Activated B cell treated with CpG ODN at 0.5 μM for 24 hours (primary cell): Measurements from ENCODE around the gene DOCK3. TPM values are rescaled to one million over a fixed set of nuclear protein-coding genes. Genes with fewer than 3 reads are reported as not detected.
"Not testable (repeated sequence)": the region's sequence is repeated elsewhere in the genome, so short reads cannot be mapped to it uniquely, and the experiment has no call there.

ENCODE experiments used
- ATAC-seq: fragments of 200-7000 bp; cut with Tn5 transposase; one replicate; pipeline ENCODE4 v1.10.0; 2021; ENCODE audit warnings: low read depth, mild to moderate bottlenecking, moderate library complexity
- CTCF ChIA-PET: fragments of 350-600 bp; sonication (Branson Sonifier 250); formaldehyde crosslinking; loops from one replicate; lab custom pipeline; 2021; ENCODE audit warnings: antibody characterized with exemption; lab: Charles Lee
- POLR2A ChIA-PET: fragments of 350-600 bp; sonication (Branson Sonifier 250); formaldehyde crosslinking; loops from one replicate; lab custom pipeline; 2021; ENCODE audit warnings: antibody characterized with exemption; lab: Charles Lee
- DNase-seq: peaks from one replicate; pipeline ENCODE4 v3.0.0; 2022
- H3K27ac Mint-ChIP-seq: one replicate; pipeline ENCODE4 v1.8.0; 2020; ENCODE audit warnings: mixed read lengths
- H3K27me3 Mint-ChIP-seq: one replicate; pipeline ENCODE4 v1.8.0; 2021; ENCODE audit warnings: mixed read lengths
- H3K36me3 Mint-ChIP-seq: one replicate; pipeline ENCODE4 v1.8.0; 2021; ENCODE audit warnings: low read depth, mixed read lengths
- H3K4me1 Mint-ChIP-seq: one replicate; pipeline ENCODE4 v1.8.0; 2021; ENCODE audit warnings: mixed read lengths
- H3K4me3 Mint-ChIP-seq: one replicate; pipeline ENCODE4 v1.8.0; 2020; ENCODE audit warnings: mild to moderate bottlenecking, mixed read lengths
- H3K9me3 Mint-ChIP-seq: one replicate; pipeline ENCODE4 v1.8.0; 2020; ENCODE audit warnings: mixed read lengths
- intact Hi-C: fragments of 100-400 bp; cut with micrococcal nuclease; formaldehyde crosslinking; loops from one replicate; pipeline ENCODE4 v1.15.1; 2024
- total RNA-seq: library from RNA; stranded (reverse); gene quantifications from 2 replicates; pipeline ENCODE4 v1.2.3, GENCODE V29; 2022
- TF ChIP-seq, protein P1 (sequence below): fragments of 200-600 bp; IDR thresholded peaks from one replicate; pipeline ENCODE4 v1.8.0; 2022; ENCODE audit warnings: antibody characterized with exemption, mild to moderate bottlenecking

Gene DOCK3
- total RNA-seq, 1 donor from 2014 or later: 0.04 TPM

GRCh38 chr3:50953825-50954414 lies 279.2 kb downstream of the DOCK3 start:
- Mint-ChIP-seq H3K27me3 (peaks cover 2% of the 10 kb centered on the region), H3K36me3 (no peaks in the 10 kb centered on the region), H3K9me3 (peaks cover 5% of the 10 kb centered on the region), H3K4me1 (peaks cover 12% of the 10 kb centered on the region), H3K27ac (no peak overlapping the region), H3K4me3 (no peak overlapping the region)
- CTCF ChIA-PET: no interaction called here
- POLR2A ChIA-PET: interaction anchor here (0.6 kb wide), 1 partner anchor 1042 kb away, joined by 3 read pairs; no protein-coding TSS in a partner anchor
- TF ChIP-seq, protein P1, sequence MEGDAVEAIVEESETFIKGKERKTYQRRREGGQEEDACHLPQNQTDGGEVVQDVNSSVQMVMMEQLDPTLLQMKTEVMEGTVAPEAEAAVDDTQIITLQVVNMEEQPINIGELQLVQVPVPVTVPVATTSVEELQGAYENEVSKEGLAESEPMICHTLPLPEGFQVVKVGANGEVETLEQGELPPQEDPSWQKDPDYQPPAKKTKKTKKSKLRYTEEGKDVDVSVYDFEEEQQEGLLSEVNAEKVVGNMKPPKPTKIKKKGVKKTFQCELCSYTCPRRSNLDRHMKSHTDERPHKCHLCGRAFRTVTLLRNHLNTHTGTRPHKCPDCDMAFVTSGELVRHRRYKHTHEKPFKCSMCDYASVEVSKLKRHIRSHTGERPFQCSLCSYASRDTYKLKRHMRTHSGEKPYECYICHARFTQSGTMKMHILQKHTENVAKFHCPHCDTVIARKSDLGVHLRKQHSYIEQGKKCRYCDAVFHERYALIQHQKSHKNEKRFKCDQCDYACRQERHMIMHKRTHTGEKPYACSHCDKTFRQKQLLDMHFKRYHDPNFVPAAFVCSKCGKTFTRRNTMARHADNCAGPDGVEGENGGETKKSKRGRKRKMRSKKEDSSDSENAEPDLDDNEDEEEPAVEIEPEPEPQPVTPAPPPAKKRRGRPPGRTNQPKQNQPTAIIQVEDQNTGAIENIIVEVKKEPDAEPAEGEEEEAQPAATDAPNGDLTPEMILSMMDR: no peak
- ATAC-seq (no peak), DNase-seq (no peak)
- intact Hi-C loops: no loop called here

DNA sequence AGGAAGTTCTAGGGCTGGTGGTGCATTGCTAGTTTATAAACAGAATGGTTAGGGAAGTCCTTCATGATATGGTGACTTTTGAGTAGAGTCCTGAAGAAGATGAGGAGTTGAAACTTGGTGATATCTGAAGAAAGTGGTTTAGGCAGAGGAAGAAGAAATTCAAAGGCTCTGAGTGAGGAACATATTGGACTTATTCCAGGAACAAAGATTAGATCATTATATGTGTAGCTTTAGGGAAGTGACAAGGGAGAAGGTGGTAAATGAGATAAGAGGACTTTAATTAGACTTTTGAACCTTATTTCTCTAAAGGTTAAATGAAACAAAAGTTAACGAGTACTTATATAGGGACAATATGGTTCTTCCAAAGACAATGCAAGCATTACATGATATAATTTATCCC lies 286.7 kb downstream of the DOCK3 start:
- intact Hi-C loops: no loop called here
- Mint-ChIP-seq H3K27me3 (peaks cover 18% of the 10 kb centered on the region), H3K4me3 (no peak overlapping the region)

GRCh38 chr3:50971487-50971924 lies 296.8 kb downstream of the DOCK3 start:
- ATAC-seq (peak; percentile 67), DNase-seq (no peak)
- Mint-ChIP-seq H3K9me3 (no peaks in the 10 kb centered on the region), H3K4me1 (peaks cover 2% of the 10 kb centered on the region), H3K27me3 (no peaks in the 10 kb centered on the region), H3K27ac (no peak overlapping the region), H3K4me3 (no peak overlapping the region), H3K36me3 (no peaks in the 10 kb centered on the region)
- ChIA-PET POLR2A (no interaction called here), CTCF (interaction anchor here (0.6 to 1.9 kb wide), 7 partner anchors 10 to 828 kb away, joined by 3 to 11 read pairs (median 3); partner anchors contain the start of gene MAPKAPK3)
- TF ChIP-seq, protein P1: peak; percentile 95
- intact Hi-C loops: loop anchor here (2.0 to 5.0 kb wide), 2 partner anchors 339 to 354 kb away; partner anchors contain the start of gene MAPKAPK3

More for the DNA sequence above, 286.7 kb downstream of the DOCK3 start:
- POLR2A ChIA-PET: no interaction called here
- ATAC-seq: no peak
- no peak for DNase-seq
- H3K27ac Mint-ChIP-seq: no peak overlapping the region
- CTCF ChIA-PET: no interaction called here
- TF ChIP-seq, protein P1: no peak
- H3K9me3 Mint-ChIP-seq: no peaks in the 10 kb centered on the region
- H3K4me1 Mint-ChIP-seq: no peaks in the 10 kb centered on the region
- H3K36me3 Mint-ChIP-seq: no peaks in the 10 kb centered on the region

GRCh38 chr3:50972029-50972428 lies 297.3 kb downstream of the DOCK3 start:
- TF ChIP-seq, protein P1: no peak
- CTCF ChIA-PET: interaction anchor here (0.6 to 1.9 kb wide), 7 partner anchors 10 to 828 kb away, joined by 3 to 11 read pairs (median 3); partner anchors contain the start of gene MAPKAPK3
- Mint-ChIP-seq H3K27ac (no peak overlapping the region), H3K36me3 (no peaks in the 10 kb centered on the region), H3K4me1 (peaks cover 2% of the 10 kb centered on the region), H3K4me3 (no peak overlapping the region), H3K27me3 (no peaks in the 10 kb centered on the region), H3K9me3 (no peaks in the 10 kb centered on the region)
- POLR2A ChIA-PET: no interaction called here
- DNase-seq: no peak
- ATAC-seq: no peak
- intact Hi-C loops: loop anchor here (5.0 kb wide), 1 partner anchor 355 kb away; the partner anchor contains the start of gene MAPKAPK3

DNA sequence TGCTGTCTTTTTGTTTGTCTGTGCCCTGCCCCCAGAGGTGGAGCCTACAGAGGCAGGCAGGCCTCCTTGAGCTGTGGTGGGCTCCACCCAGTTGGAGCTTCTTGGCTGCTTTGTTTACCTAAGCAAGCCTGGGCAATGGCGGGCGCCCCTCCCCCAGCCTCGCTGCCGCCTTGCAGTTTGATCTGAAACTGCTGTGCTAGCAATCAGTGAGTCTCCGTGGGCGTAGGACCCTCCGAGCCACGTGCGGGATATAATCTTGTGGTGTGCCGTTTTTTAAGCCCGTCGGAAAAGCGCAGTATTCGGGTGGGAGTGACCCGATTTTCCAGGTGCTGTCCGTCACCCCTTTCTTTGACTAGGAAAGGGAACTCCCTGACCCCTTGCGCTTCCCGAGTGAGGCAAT lies 303.9 kb downstream of the DOCK3 start:
- POLR2A ChIA-PET, CTCF ChIA-PET, intact Hi-C loops, H3K36me3 Mint-ChIP-seq, H3K4me3 Mint-ChIP-seq, H3K9me3 Mint-ChIP-seq, H3K27me3 Mint-ChIP-seq, DNase-seq, H3K27ac Mint-ChIP-seq, ATAC-seq, H3K4me1 Mint-ChIP-seq: not testable (repeated sequence)
